Measurements from ENCODE around the gene RGL3. TPM values are rescaled to one million over a fixed set of nuclear protein-coding genes. Genes with fewer than 3 reads are reported as not detected.

Gene RGL3, protein sequence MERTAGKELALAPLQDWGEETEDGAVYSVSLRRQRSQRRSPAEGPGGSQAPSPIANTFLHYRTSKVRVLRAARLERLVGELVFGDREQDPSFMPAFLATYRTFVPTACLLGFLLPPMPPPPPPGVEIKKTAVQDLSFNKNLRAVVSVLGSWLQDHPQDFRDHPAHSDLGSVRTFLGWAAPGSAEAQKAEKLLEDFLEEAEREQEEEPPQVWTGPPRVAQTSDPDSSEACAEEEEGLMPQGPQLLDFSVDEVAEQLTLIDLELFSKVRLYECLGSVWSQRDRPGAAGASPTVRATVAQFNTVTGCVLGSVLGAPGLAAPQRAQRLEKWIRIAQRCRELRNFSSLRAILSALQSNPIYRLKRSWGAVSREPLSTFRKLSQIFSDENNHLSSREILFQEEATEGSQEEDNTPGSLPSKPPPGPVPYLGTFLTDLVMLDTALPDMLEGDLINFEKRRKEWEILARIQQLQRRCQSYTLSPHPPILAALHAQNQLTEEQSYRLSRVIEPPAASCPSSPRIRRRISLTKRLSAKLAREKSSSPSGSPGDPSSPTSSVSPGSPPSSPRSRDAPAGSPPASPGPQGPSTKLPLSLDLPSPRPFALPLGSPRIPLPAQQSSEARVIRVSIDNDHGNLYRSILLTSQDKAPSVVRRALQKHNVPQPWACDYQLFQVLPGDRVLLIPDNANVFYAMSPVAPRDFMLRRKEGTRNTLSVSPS
- total RNA-seq (2012; rRNA removed) (0.18 TPM in 1 of 2 replicates, not detected in the other), polyA plus RNA-seq (2012; rRNA removed) (0.34 and 0.62 TPM in 2 replicates), Bru-seq, nascent RNA (percentile 26 among the genes with signal in this experiment), BruChase-seq, experiment 1, labeled RNA remaining after a 6-hour chase (percentile 32 among the genes with signal in this experiment), BruChase-seq, experiment 2, labeled RNA remaining after a 2-hour chase (percentile 33 among the genes with signal in this experiment)
- polyA plus RNA-seq (2012; cell fraction: cytosol; rRNA removed): 0.27 and 0.48 TPM in 2 replicates
- 10.2 and 19.9 TPM in 2 replicates for polyA plus RNA-seq (2012; cell fraction: nucleus; rRNA removed; ENCODE audit: low replicate concordance)
- long read RNA-seq, partial matches to known transcripts: 2 of 4 reads
- long read RNA-seq, other reads (novel, unspliced or antisense): 1 of 4 reads

DNA sequence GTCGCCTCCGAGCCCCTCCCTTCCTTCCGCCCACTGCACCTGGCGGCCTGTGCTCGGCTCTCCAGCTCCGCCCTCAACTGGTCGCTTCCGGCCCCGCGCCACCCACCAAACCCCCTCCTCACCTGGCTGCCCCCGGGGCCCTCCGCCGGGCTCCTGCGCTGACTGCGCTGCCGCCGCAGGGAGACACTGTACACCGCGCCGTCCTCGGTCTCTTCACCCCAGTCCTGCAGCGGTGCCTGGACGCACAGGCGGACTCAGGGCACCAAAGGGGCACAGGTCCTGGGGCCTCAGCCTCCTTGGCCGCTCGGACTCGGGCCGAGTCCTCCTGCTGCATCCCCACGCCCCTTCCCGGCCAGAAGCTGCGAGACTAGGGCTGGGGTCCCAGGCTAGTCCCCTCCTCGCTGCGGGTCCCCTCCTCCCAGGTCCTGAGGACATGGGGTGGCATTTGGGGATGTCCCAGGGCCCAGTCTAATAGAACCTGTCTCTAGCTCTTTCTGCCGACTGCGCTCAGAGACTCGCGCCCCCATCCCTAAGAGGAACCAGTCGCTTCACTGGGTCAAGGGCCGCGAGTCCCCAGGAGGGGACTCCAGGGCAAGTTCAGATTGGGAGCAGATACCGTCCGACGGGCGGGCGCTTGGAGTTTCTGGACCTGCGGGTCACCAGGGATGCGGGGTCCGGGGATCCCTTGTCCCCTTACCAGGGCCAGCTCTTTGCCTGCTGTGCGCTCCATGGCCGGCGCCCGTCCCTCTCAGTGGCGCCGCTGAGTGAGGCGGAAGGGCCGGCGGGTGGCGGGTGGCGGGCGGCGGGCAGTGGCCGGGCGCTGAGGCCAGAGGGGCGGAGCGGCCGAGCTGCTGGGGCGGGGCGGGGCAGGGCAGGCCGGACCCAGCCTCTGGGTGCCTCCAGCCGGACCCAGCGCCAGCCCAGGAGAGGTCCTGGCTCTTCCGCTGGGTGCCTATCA is at the start of gene RGL3:
Gene RGL3 (minus strand): TSS at position 766 of the 958 bp plus-strand sequence. CDS start 36 bp downstream, at position 730.
- H3K4me3 ChIP-seq (ENCODE audit: insufficient read depth, low read depth, low read length): peak within 1 kb of the TSS; percentile 34

More for the DNA sequence above, at the start of gene RGL3:
- Histone ChIP-seq H3K27ac (ENCODE audit: insufficient read depth, low read length) (no peak within 1 kb of the TSS), H3K9me3 (ENCODE audit: control insufficient read depth, insufficient read depth, low read length) (no peaks in the 10 kb centered on the region), H2AK9ac (replicated peaks; ENCODE audit: low read depth, low read length, poor library complexity) (peak within 1 kb of the TSS; percentile 66), H2BK20ac (ENCODE audit: low read depth, low read length) (no peak within 1 kb of the TSS), H3K9ac (ENCODE audit: low read depth, low read length) (peak within 1 kb of the TSS; percentile 3; the same call in 1 of the 2 replicates), H3K14ac (replicated peaks; ENCODE audit: low read depth, low read length) (no peak within 1 kb of the TSS), H4K8ac (ENCODE audit: low read depth in 2 of 2, low read length in 2 of 2) (peak within 1 kb of the TSS; percentile 37 to 66; a peak in 1 of 4 replicates), H3K36me3 (ENCODE audit: control insufficient read depth, insufficient read depth, low read length) (no peaks in the 10 kb centered on the region), H3K9me1 (ENCODE audit: insufficient read depth, low read length) (no peaks in the 10 kb centered on the region), H3K4me1 (ENCODE audit: control insufficient read depth, insufficient read depth, low read length) (peaks cover 2% of the 10 kb centered on the region; the same call in 1 of the 2 replicates), H3K18ac (ENCODE audit: low read depth, low read length) (no peak within 1 kb of the TSS), H4K5ac (ENCODE audit: low read depth, low read length) (no peak within 1 kb of the TSS), H2BK5ac (ENCODE audit: low read depth, low read length, poor library complexity, severe bottlenecking) (no peak within 1 kb of the TSS), H3K23ac (ENCODE audit: low read depth, low read length) (no peak within 1 kb of the TSS), H2BK120ac (ENCODE audit: low read depth, low read length) (no peak within 1 kb of the TSS), H3K4ac (ENCODE audit: low read depth, low read length) (no peak within 1 kb of the TSS), H3K27me3 (ENCODE audit: control insufficient read depth, insufficient read depth, low read length) (peaks cover 40% of the 10 kb centered on the region), H2BK15ac (ENCODE audit: low read depth, low read length) (no peak within 1 kb of the TSS), H4K20me1 (ENCODE audit: insufficient read depth, low read length) (no peaks in the 10 kb centered on the region), H2AK5ac (ENCODE audit: low read depth, low read length) (no peak within 1 kb of the TSS), H2AFZ (replicated peaks; ENCODE audit: low read length, poor library complexity) (peak within 1 kb of the TSS; percentile 86), H4K91ac (ENCODE audit: insufficient read depth, low read depth, low read length) (no peak within 1 kb of the TSS; the same call in 1 of the 2 replicates), H3K56ac (ENCODE audit: extremely low read depth, insufficient read depth, low read length) (no peak within 1 kb of the TSS), H3K4me2 (ENCODE audit: low read depth, low read length) (peak within 1 kb of the TSS; percentile 55), H3K79me1 (ENCODE audit: low read depth in 1 of 2, low read length in 2 of 2) (no peaks in the 10 kb centered on the region)
- in situ Hi-C loops (cut with MboI; ENCODE audit: low sequenced_read_pairs) (no loop called here), dilution Hi-C loops (cut with HindIII; ENCODE audit: low sequenced_read_pairs, unreplicated experiment) (no loop called here), intact Hi-C loops (cut with micrococcal nuclease) (no loop called here)
- no peak for DNase-seq
- no TSS peak for BruUV-seq (replicated peaks)
- peak; percentile 74 for ATAC-seq (ENCODE audit: low read depth)
- 5% methylated on average over 21 of the region's 72 CpGs; no CpG with 5 or more reads in 1 of the 2 experiments for WGBS, 2 experiments (ENCODE audit: extremely low coverage in 2 of 2, insufficient read length in 1 of 2)
- TF ChIP-seq FOS (IDR thresholded peaks at IDR 0.05; ENCODE audit: low read depth, low read length): no peak
- TF ChIP-seq, protein P1, sequence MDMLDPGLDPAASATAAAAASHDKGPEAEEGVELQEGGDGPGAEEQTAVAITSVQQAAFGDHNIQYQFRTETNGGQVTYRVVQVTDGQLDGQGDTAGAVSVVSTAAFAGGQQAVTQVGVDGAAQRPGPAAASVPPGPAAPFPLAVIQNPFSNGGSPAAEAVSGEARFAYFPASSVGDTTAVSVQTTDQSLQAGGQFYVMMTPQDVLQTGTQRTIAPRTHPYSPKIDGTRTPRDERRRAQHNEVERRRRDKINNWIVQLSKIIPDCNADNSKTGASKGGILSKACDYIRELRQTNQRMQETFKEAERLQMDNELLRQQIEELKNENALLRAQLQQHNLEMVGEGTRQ (IDR thresholded peaks at IDR 0.05; ENCODE audit: low read depth, low read length): no peak
- TF ChIP-seq SMC3 (IDR thresholded peaks at IDR 0.05; ENCODE audit: low read depth, low read length): no peak
- TF ChIP-seq, protein P2, sequence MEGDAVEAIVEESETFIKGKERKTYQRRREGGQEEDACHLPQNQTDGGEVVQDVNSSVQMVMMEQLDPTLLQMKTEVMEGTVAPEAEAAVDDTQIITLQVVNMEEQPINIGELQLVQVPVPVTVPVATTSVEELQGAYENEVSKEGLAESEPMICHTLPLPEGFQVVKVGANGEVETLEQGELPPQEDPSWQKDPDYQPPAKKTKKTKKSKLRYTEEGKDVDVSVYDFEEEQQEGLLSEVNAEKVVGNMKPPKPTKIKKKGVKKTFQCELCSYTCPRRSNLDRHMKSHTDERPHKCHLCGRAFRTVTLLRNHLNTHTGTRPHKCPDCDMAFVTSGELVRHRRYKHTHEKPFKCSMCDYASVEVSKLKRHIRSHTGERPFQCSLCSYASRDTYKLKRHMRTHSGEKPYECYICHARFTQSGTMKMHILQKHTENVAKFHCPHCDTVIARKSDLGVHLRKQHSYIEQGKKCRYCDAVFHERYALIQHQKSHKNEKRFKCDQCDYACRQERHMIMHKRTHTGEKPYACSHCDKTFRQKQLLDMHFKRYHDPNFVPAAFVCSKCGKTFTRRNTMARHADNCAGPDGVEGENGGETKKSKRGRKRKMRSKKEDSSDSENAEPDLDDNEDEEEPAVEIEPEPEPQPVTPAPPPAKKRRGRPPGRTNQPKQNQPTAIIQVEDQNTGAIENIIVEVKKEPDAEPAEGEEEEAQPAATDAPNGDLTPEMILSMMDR (conservative IDR thresholded peaks at IDR 0.05; ENCODE audit: low read depth, low read length): no peak
- no peak for TF ChIP-seq CEBPB (IDR thresholded peaks at IDR 0.05; ENCODE audit: low read depth, low read length)
- no peak for TF ChIP-seq BHLHE40 (IDR thresholded peaks at IDR 0.05; ENCODE audit: low read depth, low read length)
- TF ChIP-seq CHD1 (IDR thresholded peaks at IDR 0.05; ENCODE audit: low read depth, low read length): no peak
- ChIA-PET POLR2A (ENCODE audit: unreplicated experiment) (interaction anchor here (0.6 kb wide), 1 partner anchor 461 kb away, joined by 3 read pairs; no protein-coding TSS in a partner anchor), CTCF (interaction anchor here (0.8 kb wide), 2 partner anchors 16 to 36 kb away, joined by 3 read pairs; partner anchors contain the start of gene ODAD3)

Measured in IMR-90 (cell line).